SIG-M5 (cell line): Measurements from ENCODE around the gene TMEM30B.
"Not testable (repeated sequence)": the region's sequence is repeated elsewhere in the genome, so short reads cannot be mapped to it uniquely, and the experiment has no call there.

ENCODE experiments used
- DNase-seq: peaks from one replicate; lab custom pipeline; 2025; lab: John Stamatoyannopoulos, UW

TMEM30B gene

DNA sequence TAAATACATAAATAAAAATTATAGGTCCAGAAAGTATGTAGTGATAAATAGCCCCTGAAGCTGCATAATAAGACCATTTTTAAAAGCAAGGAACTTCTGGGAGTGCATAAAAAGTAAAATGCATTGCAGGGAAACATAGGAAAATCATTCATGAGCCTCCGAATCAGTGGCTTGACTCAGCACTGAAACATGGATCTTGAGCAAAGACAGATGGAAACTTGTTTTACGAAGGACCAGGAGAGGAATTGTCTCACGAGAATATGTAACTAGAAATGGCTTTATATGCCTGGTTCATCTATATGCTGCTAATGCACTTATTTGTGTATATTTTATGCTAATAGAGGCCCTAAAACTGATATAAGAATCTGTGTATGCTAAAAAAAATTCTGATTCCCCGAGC is 14.7 kb downstream of the TMEM30B start:
- no peak for DNase-seq

GRCh38 chr14:61264651-61265050 is 16.5 kb downstream of the TMEM30B start:
- no peak for DNase-seq

DNA sequence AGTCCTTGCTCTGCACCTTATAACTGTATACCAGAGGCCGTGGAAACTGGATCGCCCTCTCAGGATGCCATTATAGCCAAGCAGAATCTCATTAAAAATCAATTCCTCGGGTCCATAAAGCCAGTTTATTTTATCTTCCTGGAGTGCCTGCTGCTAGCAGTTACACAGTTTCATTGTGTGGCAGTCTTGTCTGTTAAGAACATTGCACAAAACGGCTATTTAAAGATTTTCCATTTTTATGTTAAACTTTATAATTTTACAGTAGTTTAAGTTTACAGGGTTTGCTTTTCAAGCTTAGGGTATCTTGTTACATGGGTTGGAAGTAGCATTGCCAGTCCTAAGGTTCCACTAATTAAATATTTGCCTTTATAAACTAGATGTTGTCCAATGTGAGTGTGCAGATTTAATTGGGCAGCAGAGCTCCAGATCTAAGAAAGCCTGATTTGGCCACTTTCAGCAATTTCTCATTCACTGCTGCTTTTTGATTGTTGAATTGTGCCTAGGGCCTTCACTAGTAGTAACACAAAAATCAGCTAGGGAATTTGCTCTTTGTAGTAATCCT is 17.0 kb downstream of the TMEM30B start:
- DNase-seq = no peak

- no peak for DNase-seq
These were observed 19.1 kb downstream of the TMEM30B start for GRCh38 chr14:61262082-61262481.

GRCh38 chr14:61260939-61261776 is 20.0 kb downstream of the TMEM30B start:
- DNase-seq = no peak

DNA sequence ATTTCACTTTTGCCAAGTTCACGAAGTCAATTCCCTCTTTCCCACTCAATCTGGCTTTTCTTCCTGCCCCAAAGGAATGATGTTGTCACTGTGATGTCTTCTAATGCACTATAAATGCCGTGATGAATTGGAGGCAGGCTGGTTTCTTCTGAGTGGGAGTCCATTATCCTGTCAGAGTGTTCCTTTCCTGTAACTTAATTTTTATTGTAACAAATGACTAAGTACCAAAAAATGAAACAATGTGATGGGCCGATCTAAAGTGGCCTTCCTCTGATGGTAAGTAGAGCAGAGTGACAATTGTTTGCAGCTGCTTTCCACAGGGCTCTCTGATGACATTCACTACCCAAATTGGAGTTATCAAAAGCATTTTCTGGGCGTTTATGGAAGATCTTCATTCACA is 22.2 kb downstream of the TMEM30B start:
- no peak for DNase-seq

GRCh38 chr14:61257469-61258057 is 23.6 kb downstream of the TMEM30B start:
- no peak for DNase-seq

DNA sequence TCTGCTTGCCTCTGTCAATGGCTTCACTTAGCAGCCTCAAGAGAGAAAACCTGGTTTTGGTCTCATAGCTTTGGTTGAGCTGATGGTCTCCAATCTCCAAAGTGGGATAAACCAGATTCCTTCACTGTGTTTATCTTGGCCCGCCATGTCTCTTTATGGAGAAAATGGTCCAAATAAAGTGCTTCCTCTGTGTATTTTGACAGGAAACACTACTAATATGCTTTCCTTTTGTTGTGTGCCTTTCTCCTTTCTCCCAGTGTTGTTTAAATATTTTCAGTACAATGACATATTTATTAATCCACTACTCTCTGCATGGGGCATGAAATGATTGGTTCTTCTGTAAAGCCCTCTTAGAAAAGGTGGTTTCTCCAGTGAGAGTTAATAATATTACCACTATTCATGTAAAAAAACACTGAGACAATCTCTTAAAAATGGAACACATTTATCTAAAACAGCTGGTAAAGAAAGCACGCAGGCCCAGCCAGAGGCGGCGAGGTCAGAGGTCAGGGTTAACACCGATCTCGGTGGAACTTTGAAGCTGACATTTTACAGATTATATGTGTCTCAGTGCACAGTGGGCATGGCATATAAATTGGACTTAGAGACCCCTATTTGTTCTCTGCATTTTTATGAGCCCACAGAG is 24.2 kb downstream of the TMEM30B start:
- no peak for DNase-seq

- DNase-seq = no peak
These were observed 25.2 kb downstream of the TMEM30B start for GRCh38 chr14:61255968-61256367.

DNA sequence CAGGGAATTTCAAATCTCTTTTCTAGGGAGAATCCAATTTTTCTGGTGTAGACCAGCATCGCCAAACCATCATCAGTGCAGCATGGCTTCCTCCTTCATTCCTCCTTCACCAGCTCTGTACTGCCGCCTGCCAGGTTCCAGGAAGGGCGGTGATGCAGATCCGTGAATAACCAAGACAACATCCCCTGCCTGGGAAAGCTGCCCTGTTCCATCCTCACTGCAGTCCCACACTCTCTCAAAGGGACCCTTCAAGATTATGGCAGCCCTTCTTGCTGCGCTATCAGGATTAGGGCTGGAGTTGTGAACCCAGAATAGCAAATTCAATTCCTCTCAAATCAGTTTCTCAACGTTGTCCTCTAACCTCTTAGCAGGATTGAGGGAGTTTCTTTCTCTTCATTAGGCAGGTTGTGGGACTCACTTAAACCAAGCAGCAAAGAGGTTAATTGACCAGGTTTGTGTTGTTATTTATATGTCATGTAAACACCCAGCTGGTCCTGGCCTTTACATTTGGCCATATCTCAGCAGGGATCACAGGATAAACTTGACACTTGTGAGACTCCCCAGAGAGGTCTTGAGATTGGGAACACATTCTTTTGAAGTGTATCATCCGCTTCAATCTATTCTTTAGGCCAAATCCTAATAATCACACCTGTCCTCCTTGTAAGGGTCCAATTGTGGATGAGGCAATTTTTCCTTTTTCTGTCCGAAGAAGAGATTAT is 26.2 kb downstream of the TMEM30B start:
- DNase-seq = no peak

- no peak for DNase-seq
These were observed 27.9 kb downstream of the TMEM30B start for GRCh38 chr14:61253064-61253738.

- DNase-seq = peak; percentile 56
These were observed 28.6 kb downstream of the TMEM30B start for GRCh38 chr14:61252369-61253063.

GRCh38 chr14:61250063-61250462 is 31.1 kb downstream of the TMEM30B start:
- no peak for DNase-seq

GRCh38 chr14:61247935-61248334 is 33.2 kb downstream of the TMEM30B start:
- no peak for DNase-seq

DNA sequence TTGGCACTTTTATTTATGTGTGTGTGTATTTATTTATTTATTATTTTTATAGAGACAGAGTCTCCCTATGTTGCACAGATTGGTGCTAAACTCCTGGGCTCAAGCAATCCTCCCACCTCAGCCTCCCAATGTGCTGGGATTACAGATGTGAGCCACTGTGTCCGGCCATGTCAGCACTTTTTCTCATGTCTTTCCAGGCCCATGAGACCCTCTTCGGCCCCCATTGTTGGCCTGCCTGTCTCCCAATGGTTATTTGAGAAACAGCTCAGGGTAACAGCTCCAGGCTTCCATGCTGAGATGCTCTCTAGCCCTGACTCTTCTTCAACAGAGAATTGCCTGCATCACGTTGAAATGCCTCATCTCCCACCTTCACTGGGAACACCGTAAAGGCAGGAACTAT is 34.4 kb downstream of the TMEM30B start:
- DNase-seq = no peak

GRCh38 chr14:61244009-61244408 is 37.1 kb downstream of the TMEM30B start:
- DNase-seq = no peak

GRCh38 chr14:61240206-61240605 is 40.9 kb downstream of the TMEM30B start:
- no peak for DNase-seq

DNA sequence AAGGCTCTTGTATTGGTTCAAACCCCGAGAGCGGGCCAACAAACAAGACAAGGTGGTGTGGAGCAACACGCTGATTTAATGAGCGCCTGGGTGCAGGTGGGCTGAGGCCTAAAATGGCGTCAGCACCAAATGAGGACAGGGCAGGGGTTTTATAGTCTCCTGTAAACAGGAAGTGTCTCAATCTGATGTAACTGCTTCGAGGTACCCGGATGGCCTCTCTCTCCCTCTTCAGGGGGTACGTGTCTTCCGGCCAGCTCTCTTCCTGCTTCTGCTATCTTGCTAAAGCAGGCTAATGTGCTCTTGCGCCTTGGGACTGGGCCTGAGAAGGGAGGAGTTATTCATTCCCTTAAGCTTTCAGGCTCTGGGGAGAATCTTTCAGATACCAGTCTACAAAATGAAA is 41.9 kb downstream of the TMEM30B start:
- not testable (repeated sequence) for DNase-seq

DNA sequence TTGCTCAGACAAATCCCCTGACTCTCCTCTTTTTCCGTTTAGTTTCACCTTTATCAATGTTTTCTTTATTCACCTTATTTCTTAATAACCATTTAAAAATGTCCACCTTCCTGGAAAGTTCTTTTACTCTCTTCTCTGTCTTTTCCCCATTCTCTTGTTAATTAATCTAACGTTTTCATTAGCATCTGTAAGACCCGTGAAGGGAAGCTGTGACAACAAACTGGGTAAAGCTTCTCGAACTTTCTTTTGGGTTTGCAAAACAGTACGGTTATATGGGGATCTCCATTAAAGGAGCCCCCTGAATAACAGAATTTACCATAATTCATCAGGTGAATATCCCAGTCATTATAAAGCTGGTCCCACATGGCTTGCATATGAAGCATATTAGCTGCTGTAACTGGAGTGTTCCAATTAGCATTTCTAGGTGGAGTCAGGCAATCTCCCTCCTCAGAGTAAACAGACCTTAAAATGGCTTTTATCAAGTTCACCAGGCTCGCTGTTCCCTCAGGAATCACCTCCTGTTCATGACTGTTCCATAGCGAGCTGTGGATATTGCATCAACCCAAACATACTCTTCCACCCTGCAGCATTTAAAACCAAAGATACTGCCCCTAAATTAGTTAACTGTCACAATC is 42.4 kb downstream of the TMEM30B start:
- no peak for DNase-seq

- no peak for DNase-seq
These were observed 46.8 kb downstream of the TMEM30B start for GRCh38 chr14:61234215-61234916.
